GDM1 (cell line): ENCODE data around the gene SBF2.

ENCODE experiments used
- DNase-seq: peaks from one replicate; lab custom pipeline; 2025; lab: John Stamatoyannopoulos, UW

Gene SBF2

GRCh38 chr11:10293423-10294289 is at the start of gene SBF2:
SBF2 (minus strand) TSS chr11:10294219; CDS start chr11:10294069, 150 bp downstream.
- DNase-seq = peak; percentile 76

DNA sequence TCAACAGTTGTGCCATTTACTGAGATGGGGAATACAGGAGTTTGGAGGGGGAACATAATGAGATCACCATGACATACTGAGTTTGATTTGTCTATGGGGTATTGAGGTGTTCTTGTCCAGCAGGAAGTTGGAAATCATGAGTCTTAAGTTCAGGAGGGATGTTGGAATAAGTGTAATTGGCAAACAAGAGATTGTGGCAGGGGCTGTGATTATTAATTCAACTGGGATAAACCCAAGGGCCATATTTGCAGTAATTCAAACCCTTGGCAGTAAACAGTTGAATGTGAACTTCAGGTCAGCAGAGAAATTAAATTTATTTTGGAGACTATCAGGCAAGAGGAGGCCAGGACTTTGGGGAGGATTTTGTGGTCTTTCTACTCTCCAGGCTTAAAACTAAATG is 44.3 kb upstream of the SBF2 start:
- no peak for DNase-seq

DNA sequence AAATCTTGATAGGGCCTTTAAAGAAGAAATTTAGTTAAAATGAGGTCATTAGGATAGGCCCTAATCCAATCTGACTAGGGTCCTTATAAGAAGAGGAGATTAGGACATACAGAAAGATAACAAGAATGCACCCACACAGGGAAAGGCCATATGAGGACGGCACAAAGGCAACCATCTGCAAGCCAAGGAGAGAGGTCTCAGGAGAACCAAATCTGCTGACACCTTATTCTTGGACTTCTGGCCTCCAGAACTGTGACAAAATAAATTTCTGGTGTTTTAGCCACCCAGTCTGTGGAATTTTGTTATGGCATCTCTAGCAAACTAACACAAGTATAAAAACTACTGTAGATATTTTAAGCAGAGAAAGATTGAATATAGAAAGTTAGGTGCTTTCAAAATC is 39.5 kb upstream of the SBF2 start:
- no peak for DNase-seq

GRCh38 chr11:10331548-10332289 is 37.7 kb upstream of the SBF2 start:
- DNase-seq = no peak

- DNase-seq = no peak
Observed at GRCh38 chr11:10329935-10330334, 35.9 kb upstream of the SBF2 start.

DNA sequence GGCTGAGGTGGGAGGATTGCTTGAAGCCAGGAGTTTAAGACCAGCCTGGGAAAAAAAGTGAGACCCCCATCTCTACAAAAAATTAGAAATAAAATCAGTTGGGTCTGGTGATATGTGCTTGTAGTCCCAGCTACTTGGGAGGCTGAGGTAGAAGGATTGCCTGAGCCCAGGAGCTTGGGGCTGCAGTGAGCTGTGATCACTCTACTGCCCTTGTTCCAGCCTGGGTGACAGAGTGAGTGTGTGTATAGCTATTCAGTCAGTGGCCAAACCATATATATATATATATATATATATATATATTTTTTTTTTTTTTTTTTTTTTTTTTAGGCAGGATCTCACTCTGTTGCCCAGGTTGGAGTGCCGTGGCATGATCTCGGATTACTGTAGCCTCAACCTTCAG is 35.3 kb upstream of the SBF2 start:
- no peak for DNase-seq

- DNase-seq = no peak
Observed at GRCh38 chr11:10328314-10329098, 34.5 kb upstream of the SBF2 start.

GRCh38 chr11:10327254-10327653 is 33.2 kb upstream of the SBF2 start:
- no peak for DNase-seq

DNA sequence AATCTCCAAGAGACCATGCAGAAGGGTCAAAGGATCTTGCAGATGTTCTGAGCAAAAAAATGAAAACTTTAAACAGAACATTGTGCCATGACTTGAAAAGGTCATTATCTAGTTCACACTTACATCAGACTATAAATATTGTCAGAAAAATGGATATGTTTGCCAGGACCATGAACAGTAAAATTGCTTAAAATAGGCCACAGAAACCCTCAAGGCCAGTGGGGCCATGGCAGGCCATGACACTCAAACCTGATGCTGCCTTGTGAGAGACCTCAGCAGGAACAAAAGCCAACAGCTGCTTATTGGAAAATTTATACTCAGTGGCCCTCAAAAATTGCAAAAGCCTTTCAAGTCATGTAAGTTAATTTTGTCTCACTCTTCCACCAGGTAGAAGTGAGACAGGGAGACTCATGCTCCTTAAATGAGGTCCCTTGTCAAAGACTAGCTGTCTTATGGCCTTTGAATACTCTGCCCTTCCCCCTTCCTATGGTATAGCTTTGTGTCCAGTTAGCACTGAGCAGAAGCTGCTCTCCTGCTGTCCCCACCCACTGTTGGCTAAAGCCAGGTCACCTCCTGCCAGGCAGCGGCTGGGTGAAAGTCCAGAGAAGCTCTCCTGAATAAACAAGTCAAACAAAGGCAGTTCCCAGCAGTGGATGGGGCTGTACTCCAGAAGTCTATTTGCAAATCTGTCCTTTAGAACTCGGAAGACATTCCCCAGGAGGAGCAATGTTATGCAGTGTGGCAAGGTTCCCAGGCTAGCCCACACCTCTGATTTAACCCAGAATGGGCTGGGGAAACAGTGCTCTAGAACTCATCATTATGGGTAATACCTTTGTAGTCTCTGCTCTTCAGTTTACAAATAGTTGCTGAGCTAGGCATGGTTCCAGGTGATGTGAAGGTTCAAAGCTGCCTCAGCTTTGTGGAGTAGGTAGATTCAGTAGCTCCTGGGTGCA is 32.3 kb upstream of the SBF2 start:
- no peak for DNase-seq

DNA sequence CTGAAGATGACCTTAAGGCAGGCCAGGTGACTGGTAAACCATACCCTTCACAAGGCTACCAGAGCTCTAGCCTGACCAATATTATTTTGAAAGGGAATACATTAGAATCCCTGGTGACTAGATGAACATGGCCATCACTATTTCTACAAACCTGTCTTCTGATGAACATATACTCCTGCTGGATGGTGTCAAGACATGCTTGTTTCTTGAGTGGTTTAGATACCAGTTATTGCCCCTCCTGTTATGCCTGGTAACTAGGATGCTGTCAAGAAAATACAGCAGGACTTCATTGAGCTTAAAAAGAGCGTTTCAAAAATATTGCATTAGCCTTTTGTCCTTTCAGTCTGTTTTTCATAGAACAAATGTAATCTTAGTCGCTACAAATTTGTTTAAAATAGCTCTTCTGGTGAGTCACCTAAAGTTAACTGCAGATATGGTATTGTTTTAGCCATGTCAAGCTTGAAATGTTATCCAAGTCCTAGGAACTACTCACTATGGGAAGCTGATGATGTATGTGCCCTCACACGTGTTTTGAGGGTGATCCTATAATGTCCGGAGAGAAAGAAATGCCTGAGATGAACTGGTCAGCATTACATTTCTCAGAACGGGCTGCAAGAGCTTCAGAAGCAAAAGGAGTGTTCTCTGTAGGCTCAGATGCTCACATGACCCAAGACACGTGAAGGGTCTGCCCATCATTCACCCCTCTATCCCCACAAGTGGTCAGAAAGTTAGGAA is 31.4 kb upstream of the SBF2 start:
- no peak for DNase-seq

- DNase-seq = no peak
Observed at GRCh38 chr11:10324474-10324873, 30.5 kb upstream of the SBF2 start.

DNA sequence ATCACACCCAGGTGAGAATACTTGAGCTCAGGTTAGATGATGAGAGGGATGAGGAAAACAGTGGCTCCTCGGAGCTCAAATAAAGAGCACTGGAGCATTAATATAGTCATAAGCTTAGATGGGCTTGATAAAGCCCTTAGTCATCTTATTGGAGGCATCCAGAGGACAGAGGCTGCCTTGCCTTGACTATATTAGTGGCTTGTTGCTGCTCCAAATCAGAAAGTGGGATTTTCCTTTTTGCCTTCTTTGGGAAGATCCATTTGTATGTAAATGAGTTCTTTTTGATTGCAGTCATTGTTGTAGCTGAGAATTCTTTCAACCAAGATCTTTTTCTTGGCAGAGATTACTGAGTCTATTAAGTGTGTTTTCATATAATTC is 29.8 kb upstream of the SBF2 start:
- DNase-seq = no peak

- peak; percentile 27 for DNase-seq
Observed at GRCh38 chr11:10322830-10323792, 29.1 kb upstream of the SBF2 start.

GRCh38 chr11:10322401-10322800 is 28.4 kb upstream of the SBF2 start:
- no peak for DNase-seq

- DNase-seq = no peak
Observed at GRCh38 chr11:10320736-10321465, 26.9 kb upstream of the SBF2 start.

DNA sequence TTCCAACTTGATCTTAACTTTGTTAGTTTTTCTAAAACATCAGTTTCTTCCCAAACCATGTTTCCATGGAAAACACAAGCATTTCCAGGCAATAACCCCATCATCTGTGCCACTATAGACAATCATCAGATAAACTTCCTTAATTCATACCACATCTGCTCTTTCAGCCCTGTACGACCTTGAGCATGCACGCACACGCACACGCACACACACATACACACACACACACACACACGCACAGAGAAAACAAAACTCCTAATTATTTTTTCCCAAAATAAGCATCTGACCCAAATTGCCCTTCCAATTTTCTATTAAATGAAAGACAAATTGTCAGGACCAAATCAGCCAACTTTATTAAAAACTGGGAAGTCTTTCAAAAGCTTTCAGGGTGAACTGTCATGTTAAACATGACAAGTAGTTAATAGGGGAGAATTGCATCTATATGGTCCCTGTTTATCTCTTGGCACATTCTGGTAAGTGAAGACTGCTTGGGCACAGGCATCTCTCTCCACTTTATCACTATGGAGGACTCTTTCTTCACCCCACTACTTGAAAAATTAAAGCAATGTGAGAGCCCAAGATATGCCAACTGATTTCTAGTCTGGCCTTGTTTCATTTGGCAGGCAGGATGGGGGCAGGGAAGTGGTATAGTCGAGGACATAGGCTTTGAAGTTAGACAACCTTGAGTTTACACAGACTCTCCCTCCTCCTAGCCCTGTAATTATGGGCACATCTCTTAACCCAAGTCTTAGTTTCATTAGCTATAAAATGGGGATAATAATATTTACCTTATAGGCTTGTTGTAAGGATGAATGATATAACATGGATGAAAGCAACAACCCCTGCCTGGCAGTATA is 25.9 kb upstream of the SBF2 start:
- no peak for DNase-seq

DNA sequence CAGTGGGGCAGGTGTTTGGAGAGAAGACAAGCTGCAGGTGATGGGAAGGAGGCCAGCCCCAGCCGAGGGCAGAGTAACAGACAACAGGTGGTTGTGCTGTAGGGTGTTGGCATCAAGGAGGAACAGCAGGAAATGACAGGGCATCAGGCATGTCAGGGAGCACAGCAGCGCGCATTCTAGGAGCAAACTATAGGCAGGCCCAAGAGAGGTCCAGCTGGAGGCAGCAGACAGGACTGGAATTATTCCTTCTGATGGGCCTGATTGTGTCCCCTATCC is 24.4 kb upstream of the SBF2 start:
- DNase-seq = no peak
